Naive B cell (primary cell): ENCODE results near the gene SERPINC1. TPM values are rescaled to one million over a fixed set of nuclear protein-coding genes. Genes with fewer than 3 reads are reported as not detected.
"Not testable (repeated sequence)": the region's sequence is repeated elsewhere in the genome, so short reads cannot be mapped to it uniquely, and the experiment has no call there.

ENCODE experiments used
- ATAC-seq, 2 donors: fragments of 150-1000 bp; cut with Tn5 transposase; 2 replicates each; pipeline ENCODE4 v1.10.0; 2021; ENCODE audit warnings: low read depth in 2 of 2, mild to moderate bottlenecking in 2 of 2, moderate library complexity in 2 of 2
- DNase-seq: peaks from one replicate; pipeline ENCODE4 v3.0.0; 2022
- H3K27ac Mint-ChIP-seq, 6 donors: one replicate each; pipeline ENCODE4 v1.8.0; 2020 to 2022; ENCODE audit warnings: mild to moderate bottlenecking in 6 of 6, mixed read lengths in 6 of 6, moderate library complexity in 5 of 6, inconsistent platforms in 2 of 6
- H3K27me3 Mint-ChIP-seq, 3 donors: one replicate each; pipeline ENCODE4 v1.8.0; 2021 to 2022; ENCODE audit warnings: mixed read lengths in 3 of 3, mild to moderate bottlenecking in 1 of 3
- H3K36me3 Mint-ChIP-seq, 2 donors: one replicate each; pipeline ENCODE4 v1.8.0; 2020 to 2022; ENCODE audit warnings: mixed read lengths in 2 of 2, inconsistent platforms in 1 of 2, mild to moderate bottlenecking in 1 of 2
- H3K4me1 Mint-ChIP-seq, 3 donors: one replicate each; pipeline ENCODE4 v1.8.0; 2020 to 2022; ENCODE audit warnings: mixed read lengths in 3 of 3, inconsistent platforms in 1 of 3, mild to moderate bottlenecking in 1 of 3, moderate library complexity in 1 of 3
- H3K4me3 Mint-ChIP-seq, 8 donors: one replicate each; pipeline ENCODE4 v1.8.0; 2020 to 2022; ENCODE audit warnings: mild to moderate bottlenecking in 8 of 8, mixed read lengths in 8 of 8, moderate library complexity in 8 of 8, inconsistent platforms in 2 of 8
- H3K9me3 Mint-ChIP-seq, 7 donors: one replicate each; pipeline ENCODE4 v1.8.0; 2020 to 2022; ENCODE audit warnings: mixed read lengths in 7 of 7, mild to moderate bottlenecking in 5 of 7, inconsistent platforms in 2 of 7, moderate library complexity in 1 of 7
- polyA plus RNA-seq, 6 donors: library from polyadenylated mRNA; unstranded; fragments of 300-500 nt; fragmentation: Illumina TruSeq; gene quantifications; one replicate each; pipeline ENCODE4 v1.2.3, GENCODE V29; 2021; ENCODE audit warnings: low read depth in 6 of 6

SERPINC1 gene
- under 1 TPM in 1 of 6 donors, not detected in 5; 0.29 TPM for polyA plus RNA-seq

- peak within 1 kb of the TSS in 2 of 6 donors; percentile 68 to 69 for H3K27ac Mint-ChIP-seq
- no peak for ATAC-seq
These were observed at the start of gene SERPINC1 for GRCh38 chr1:173917149-173917548. Gene SERPINC1, minus strand, starts transcription at chr1:173917327. Its CDS starts 68 bp downstream, at chr1:173917259.

DNA sequence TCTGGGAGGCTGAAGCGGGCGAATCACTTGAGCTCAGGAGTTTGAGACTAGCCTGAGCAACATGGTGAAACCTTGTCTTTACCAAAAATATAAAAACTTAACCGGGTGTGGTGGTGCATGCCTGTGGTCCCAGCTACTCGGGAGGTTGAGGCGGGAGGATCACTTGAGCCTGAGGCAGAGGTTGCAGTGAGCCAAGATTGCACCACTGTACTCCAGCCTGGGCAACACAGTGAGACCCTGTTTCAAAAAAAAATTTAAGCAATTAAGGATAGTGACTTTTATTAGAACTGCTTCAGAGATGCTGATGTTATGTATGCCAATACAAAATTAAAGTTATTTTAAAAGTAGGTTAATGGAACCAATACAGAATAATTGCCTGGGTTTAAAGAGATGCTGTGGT lies 48.8 kb upstream of the SERPINC1 start:
- H3K4me3 Mint-ChIP-seq, H3K4me1 Mint-ChIP-seq, DNase-seq, H3K27me3 Mint-ChIP-seq, H3K27ac Mint-ChIP-seq, H3K9me3 Mint-ChIP-seq, ATAC-seq: not testable (repeated sequence)
- peaks cover 15 to 20% of the 10 kb centered on the region in 2 donors for H3K36me3 Mint-ChIP-seq

More at GRCh38 chr1:173917149-173917548, at the start of gene SERPINC1:
- H3K9me3 Mint-ChIP-seq, result no peaks in the 10 kb centered on the region
- DNase-seq, result no peak
- peak within 1 kb of the TSS in 1 of 8 donors; percentile 12 for H3K4me3 Mint-ChIP-seq
- H3K4me1 Mint-ChIP-seq, result peaks cover 0 to 6% (median 0%) of the 10 kb centered on the region in 3 donors
- H3K36me3 Mint-ChIP-seq, result no peaks in the 10 kb centered on the region
- H3K27me3 Mint-ChIP-seq, result no peaks in the 10 kb centered on the region

DNA sequence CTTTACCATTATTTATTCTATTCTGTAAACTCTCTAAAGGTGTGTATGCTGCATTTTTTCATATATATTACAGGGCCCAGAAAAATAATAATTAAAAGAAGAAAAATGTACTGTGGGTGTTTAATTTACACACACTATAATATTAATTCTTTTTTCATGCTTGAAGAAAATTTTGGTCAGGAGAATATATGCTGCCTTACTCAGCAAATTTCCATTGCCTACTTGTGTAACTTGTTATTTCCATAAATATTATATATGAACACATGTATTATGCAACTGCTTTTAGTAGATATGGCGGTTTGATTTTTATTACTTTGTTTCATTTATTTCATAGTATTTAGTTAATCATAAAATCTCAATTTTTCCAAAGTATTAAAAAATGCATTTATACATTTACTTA lies 46.4 kb upstream of the SERPINC1 start:
- no peaks in the 10 kb centered on the region for H3K4me1 Mint-ChIP-seq
- no peaks in the 10 kb centered on the region for H3K27me3 Mint-ChIP-seq
- peaks cover 20 to 21% of the 10 kb centered on the region in 2 donors for H3K36me3 Mint-ChIP-seq
- no peak overlapping the region for H3K27ac Mint-ChIP-seq
- no peaks in the 10 kb centered on the region for H3K9me3 Mint-ChIP-seq
- no peak for ATAC-seq
- no peak for DNase-seq
- no peak overlapping the region for H3K4me3 Mint-ChIP-seq

- Mint-ChIP-seq H3K36me3 (peaks cover 11 to 16% of the 10 kb centered on the region in 2 donors), H3K27ac (peak overlapping the region in 4 of 6 donors; percentile 1 to 93 (median 12)), H3K27me3 (no peaks in the 10 kb centered on the region)
These were observed 43.5 kb upstream of the SERPINC1 start for GRCh38 chr1:173960625-173961024.

DNA sequence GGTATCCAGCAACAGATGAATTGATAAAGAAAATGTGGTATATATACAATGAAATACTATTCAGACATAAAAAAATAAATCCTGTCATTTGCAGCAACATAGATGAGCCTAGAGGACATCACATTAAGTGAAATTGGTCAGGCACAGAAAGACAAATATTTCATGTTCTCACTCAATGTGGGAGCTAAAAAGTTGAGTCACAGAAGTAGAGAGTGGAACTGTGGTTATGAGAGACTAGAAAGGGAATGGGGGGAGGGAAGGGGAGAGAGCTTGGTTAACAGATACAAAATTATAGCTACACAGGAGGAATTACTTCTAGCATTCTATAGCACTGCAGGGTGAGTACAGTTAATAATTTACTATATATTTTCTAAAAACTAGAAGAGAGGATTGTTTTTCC lies 37.1 kb upstream of the SERPINC1 start:
- H3K4me1 Mint-ChIP-seq, result no peaks in the 10 kb centered on the region
- no peaks in the 10 kb centered on the region for H3K36me3 Mint-ChIP-seq
- no peak for DNase-seq
- no peaks in the 10 kb centered on the region for H3K27me3 Mint-ChIP-seq
- no peak for ATAC-seq
- H3K4me3 Mint-ChIP-seq, result no peak overlapping the region
- H3K9me3 Mint-ChIP-seq, result no peaks in the 10 kb centered on the region
- peak overlapping the region in 3 of 6 donors; percentile 63 to 94 (median 83) for H3K27ac Mint-ChIP-seq

More at GRCh38 chr1:173960625-173961024, 43.5 kb upstream of the SERPINC1 start:
- no peak overlapping the region for H3K4me3 Mint-ChIP-seq
- no peaks in the 10 kb centered on the region for H3K9me3 Mint-ChIP-seq
- ATAC-seq (no peak), DNase-seq (no peak)
- no peaks in the 10 kb centered on the region for H3K4me1 Mint-ChIP-seq

DNA sequence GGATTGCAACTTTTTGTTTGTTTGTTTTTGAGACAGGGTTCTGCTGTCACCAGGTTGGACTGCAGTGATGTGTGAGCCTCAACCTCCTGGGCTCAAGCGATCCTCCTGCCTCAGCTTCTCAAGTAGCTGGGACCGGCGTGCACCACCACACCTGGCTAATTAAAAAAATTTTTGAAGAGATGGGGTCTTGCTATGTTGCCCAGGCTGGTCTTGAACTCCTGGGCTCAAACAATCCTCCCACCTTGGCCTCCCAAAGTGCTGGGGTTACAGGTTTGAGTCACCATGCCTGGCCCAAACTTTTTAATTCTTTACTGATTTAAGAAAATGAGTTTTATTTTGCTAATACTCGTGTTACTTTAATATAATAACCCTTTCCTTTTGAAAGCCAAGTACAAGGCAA lies 31.5 kb upstream of the SERPINC1 start:
- Mint-ChIP-seq H3K4me1 (no peaks in the 10 kb centered on the region), H3K9me3 (no peaks in the 10 kb centered on the region), H3K4me3 (no peak overlapping the region), H3K27me3 (no peaks in the 10 kb centered on the region), H3K27ac (peak overlapping the region in 1 of 6 donors; percentile 66), H3K36me3 (peaks cover 7 to 8% of the 10 kb centered on the region in 2 donors)
- DNase-seq (no peak), ATAC-seq (no peak)

GRCh38 chr1:173946380-173946921 lies 29.3 kb upstream of the SERPINC1 start:
- H3K27me3 Mint-ChIP-seq, result no peaks in the 10 kb centered on the region
- peak overlapping the region in 2 of 6 donors; percentile 14 to 19 for H3K27ac Mint-ChIP-seq
- H3K4me3 Mint-ChIP-seq, result no peak overlapping the region
- ATAC-seq (no peak), DNase-seq (no peak)
- H3K36me3 Mint-ChIP-seq, result peaks cover 13 to 17% of the 10 kb centered on the region in 2 donors
- no peaks in the 10 kb centered on the region for H3K4me1 Mint-ChIP-seq
- no peaks in the 10 kb centered on the region for H3K9me3 Mint-ChIP-seq

DNA sequence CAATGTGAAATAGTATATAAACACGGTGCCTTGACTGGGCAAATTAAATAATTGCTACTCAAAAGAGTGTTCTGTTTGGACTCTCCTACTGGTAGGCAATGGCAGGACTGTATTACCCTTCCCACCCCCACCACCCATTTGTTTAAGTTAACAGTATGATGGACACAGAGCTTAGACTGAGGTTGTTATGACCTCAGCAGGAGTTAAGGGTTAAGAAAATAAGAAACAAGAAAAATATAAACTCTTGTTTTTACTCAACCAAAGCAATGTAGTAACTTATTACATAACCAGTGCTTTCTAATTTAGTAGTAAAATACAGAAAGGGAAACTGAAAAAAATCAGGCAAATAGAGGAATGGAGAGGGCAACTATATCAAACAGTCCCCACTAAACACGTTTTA lies 19.9 kb upstream of the SERPINC1 start:
- Mint-ChIP-seq H3K27me3 (no peaks in the 10 kb centered on the region), H3K36me3 (peaks cover 14 to 22% of the 10 kb centered on the region in 2 donors), H3K4me1 (no peaks in the 10 kb centered on the region), H3K9me3 (no peaks in the 10 kb centered on the region), H3K4me3 (no peak overlapping the region), H3K27ac (no peak overlapping the region)
- DNase-seq (no peak), ATAC-seq (no peak)

- no peak for ATAC-seq
- Mint-ChIP-seq H3K27ac (peak overlapping the region in 3 of 6 donors; percentile 26 to 66 (median 30)), H3K9me3 (no peaks in the 10 kb centered on the region), H3K36me3 (peaks cover 8 to 14% of the 10 kb centered on the region in 2 donors), H3K4me1 (no peaks in the 10 kb centered on the region), H3K27me3 (no peaks in the 10 kb centered on the region), H3K4me3 (no peak overlapping the region)
- DNase-seq, result no peak
These were observed 17.3 kb upstream of the SERPINC1 start for GRCh38 chr1:173934440-173934839.

- not testable (repeated sequence) for DNase-seq, H3K4me3 Mint-ChIP-seq, H3K36me3 Mint-ChIP-seq, H3K27me3 Mint-ChIP-seq, H3K27ac Mint-ChIP-seq, H3K4me1 Mint-ChIP-seq, ATAC-seq, H3K9me3 Mint-ChIP-seq
These were observed 13.4 kb upstream of the SERPINC1 start for GRCh38 chr1:173930541-173930940.

GRCh38 chr1:173925306-173926242 lies 8.4 kb upstream of the SERPINC1 start:
- Mint-ChIP-seq H3K4me1 (peaks cover 0 to 7% (median 6%) of the 10 kb centered on the region in 3 donors), H3K4me3 (no peak overlapping the region), H3K9me3 (no peaks in the 10 kb centered on the region), H3K27ac (peak overlapping the region in 2 of 6 donors; percentile 70 to 92), H3K27me3 (no peaks in the 10 kb centered on the region), H3K36me3 (no peaks in the 10 kb centered on the region)
- ATAC-seq (no peak), DNase-seq (no peak)

DNA sequence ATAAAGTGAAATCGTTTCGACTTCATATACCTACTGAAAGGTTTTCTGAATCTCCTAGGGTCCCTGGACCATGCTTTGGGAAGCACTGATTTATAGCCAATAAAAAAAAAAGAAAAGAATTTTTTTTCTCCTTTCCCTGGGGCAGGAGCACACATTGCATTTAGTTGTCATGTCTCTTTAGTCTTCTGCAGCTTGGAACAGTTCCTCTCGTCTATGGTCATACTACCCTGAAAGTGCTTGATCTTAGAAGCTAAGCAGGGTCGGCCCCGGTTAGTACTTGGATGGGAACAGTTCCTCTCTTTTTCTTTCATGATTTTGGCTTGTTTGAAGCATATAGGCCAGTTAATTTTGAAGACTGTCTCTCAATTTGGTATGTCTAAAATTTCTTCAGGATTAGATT lies 3.7 kb upstream of the SERPINC1 start:
- Mint-ChIP-seq H3K27ac (no peak overlapping the region), H3K4me1 (peaks cover 0 to 10% (median 3%) of the 10 kb centered on the region in 3 donors), H3K9me3 (no peaks in the 10 kb centered on the region), H3K27me3 (no peaks in the 10 kb centered on the region), H3K4me3 (no peak overlapping the region), H3K36me3 (no peaks in the 10 kb centered on the region)
- no peak for DNase-seq
- no peak for ATAC-seq

DNA sequence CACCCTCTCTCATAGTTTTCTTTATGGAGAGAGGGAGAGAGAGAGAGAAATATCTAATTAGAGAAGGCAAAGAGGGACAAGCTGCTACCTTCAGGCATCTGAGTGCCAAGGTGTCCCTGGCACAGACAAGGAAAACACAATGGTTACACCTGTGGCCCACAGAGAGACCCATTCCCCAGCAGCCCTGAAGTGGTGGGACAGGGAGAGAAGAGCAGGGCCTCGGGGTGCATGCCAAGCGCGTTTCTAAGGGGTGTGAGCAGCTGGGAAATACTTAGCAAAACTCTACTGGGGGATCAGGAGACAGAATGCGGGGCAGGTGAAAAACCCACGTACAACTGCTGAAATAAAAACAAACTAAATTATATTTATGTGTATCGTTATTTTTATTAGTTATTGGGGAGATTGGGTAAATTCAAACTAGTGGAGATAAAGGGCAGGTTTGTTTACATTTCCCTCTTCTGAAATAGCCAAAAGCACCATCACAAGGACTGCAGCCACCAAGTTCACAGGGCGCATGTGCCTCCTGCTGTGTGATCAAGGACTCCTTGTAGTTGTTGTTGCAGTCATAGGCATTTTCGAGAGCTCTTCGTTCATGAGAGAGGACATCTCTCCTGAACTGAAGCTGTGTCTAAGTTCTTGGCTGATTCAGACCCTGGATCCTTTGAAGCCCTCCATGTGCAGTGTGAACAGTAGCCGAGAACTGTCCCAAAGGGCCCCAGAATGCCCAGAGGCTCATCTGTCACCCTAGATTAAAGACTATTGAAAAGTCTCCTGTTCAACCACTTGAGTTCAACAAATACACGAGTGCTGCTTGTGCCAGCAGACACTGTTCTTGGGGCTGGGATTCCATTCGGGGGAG lies 737 bp upstream of the SERPINC1 start:
- no peaks in the 10 kb centered on the region for H3K36me3 Mint-ChIP-seq
- H3K27ac Mint-ChIP-seq, result no peak overlapping the region
- no peaks in the 10 kb centered on the region for H3K27me3 Mint-ChIP-seq
- ATAC-seq (no peak), DNase-seq (no peak)
- H3K4me1 Mint-ChIP-seq, result peaks cover 0 to 6% (median 0%) of the 10 kb centered on the region in 3 donors
- H3K9me3 Mint-ChIP-seq, result no peaks in the 10 kb centered on the region
- H3K4me3 Mint-ChIP-seq, result no peak overlapping the region
